OCI-LY7 (cell line): ENCODE data around the gene CA14.

ENCODE experiments used
- CTCF ChIP-seq: fragments of 200-600 bp; sonication (generic); conservative IDR thresholded peaks from 2 replicates; pipeline ENCODE4 v1.5.1; 2014; ENCODE audit warnings: mild to moderate bottlenecking, antibody characterized with exemption, low read length, moderate library complexity, mixed read lengths
- EZH2phosphoT487 ChIP-seq: fragments of 200-600 bp; sonication (generic); IDR thresholded peaks from 2 replicates; pipeline ENCODE4 v1.6.1; 2018; ENCODE audit warnings: low read depth, borderline replicate concordance, mild to moderate bottlenecking, mixed run types, antibody characterized with exemption, low read length, moderate library complexity, mixed read lengths

- TF ChIP-seq EZH2phosphoT487 (no peak), CTCF (no peak)
Measured at GRCh38 chr1:150302338-150302737, 44.8 kb downstream of the CA14 start.
